GM19468 (cell line): Measurements from ENCODE around the gene KCNQ5.
A peak's percentile ranks its signal among the peaks of the same experiment; 100 is the strongest.

Experiments
- ATAC-seq: cut with Tn5 transposase; IDR thresholded peaks from one replicate; pipeline ENCODE4 v1.9.1; 2021; ENCODE audit warnings: mild to moderate bottlenecking, moderate library complexity, moderate number of reproducible peaks; ENCODE audit not compliant: unreplicated experiment; ENCODE audit errors: extremely low read depth

KCNQ5 gene

DNA sequence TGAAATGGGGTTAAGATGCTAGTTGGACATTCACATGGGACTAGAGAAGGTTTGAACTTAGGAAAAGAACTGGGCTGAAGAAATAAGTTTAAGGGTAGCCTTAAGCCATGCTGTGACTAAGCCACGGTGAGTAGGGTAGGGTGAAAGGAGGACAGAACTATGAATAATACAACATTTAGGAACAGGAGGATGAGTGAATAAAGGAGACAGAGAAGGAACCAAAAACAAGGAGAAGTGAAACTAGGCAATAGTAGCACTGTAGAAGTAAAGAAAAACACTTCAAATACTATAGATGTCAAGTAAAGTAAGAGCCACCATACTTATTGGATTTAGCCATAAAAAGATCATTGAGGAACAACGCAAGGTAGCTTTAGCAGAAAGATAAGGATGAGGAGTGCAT, 111.2 kb downstream of the KCNQ5 start:
- no peak for ATAC-seq

DNA sequence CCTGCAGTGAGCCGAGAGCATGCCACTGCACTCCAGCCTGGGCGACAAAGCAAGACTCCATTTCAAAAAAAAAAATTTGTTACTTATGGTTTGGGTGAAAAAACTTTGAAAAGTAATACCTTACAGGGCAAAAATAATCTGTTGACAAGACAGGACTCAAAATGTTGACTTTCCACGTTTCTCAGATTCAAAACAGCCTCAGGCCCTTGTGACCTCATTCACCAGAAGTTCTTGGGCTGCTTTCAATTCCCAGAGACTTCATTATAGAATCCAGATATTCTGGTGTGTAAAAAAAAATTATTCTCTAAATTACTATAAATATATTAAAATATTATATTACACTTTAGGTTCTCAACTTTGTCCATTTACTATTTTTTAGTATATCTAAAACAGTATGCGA, 116.2 kb downstream of the KCNQ5 start:
- ATAC-seq, result no peak

DNA sequence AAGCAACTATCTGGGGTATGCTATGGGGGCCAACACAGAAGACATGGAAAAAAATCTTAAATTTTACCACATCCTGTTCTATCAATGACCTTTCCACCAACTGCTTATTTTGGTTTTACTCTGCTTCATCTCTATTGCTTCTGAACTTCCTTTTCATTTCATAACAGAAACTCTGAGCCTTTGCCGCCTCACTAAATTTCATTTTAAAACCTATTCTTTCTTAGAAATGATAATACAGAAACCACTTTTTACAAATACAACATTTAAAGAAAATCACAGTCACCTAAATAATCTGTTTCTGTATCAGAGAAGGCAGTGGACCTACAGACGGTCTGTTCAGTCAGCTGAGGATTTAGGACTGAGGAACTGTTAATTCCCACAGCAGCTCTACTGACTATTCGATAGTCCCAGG, 117.5 kb downstream of the KCNQ5 start:
- peak; percentile 28 for ATAC-seq

DNA sequence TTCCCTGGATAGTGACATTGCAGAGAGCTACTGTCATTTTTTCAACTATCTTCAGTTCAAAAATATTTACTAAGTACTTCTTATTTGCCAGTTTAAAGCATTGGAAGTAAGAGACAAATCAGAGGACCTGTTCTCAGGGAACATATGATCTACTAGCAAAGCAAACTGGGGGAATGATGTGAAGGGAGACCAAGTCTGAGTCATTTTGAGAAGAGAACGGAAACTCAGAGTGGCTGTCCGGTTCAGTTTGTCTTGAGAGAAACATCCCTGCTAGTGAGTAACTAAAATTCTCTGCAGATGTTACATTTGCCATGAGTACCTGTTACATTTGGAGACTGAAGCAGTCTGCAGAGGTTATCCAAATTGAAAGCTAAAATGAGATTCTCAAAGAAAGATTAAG, 118.3 kb downstream of the KCNQ5 start:
- ATAC-seq, result peak; percentile 73

DNA sequence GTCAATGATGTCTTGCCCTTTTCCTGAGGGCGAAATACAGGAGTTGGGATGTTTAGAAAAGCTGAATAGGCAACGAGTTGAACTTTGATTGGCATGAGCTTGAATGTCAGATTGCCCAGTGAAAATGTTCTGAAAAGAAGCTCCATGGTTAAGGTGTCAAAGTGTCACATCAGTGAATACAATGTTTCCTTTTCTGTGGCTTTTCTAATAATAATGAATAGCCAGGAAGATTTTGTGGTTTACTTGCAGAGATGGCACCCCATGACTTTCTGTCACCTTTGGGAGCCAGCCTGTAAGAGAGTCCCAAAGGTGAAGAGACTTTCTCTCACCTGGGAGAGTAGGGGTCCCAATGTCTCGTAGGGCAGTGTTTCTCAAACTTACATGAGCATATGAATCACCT, 119.2 kb downstream of the KCNQ5 start:
- no peak for ATAC-seq

DNA sequence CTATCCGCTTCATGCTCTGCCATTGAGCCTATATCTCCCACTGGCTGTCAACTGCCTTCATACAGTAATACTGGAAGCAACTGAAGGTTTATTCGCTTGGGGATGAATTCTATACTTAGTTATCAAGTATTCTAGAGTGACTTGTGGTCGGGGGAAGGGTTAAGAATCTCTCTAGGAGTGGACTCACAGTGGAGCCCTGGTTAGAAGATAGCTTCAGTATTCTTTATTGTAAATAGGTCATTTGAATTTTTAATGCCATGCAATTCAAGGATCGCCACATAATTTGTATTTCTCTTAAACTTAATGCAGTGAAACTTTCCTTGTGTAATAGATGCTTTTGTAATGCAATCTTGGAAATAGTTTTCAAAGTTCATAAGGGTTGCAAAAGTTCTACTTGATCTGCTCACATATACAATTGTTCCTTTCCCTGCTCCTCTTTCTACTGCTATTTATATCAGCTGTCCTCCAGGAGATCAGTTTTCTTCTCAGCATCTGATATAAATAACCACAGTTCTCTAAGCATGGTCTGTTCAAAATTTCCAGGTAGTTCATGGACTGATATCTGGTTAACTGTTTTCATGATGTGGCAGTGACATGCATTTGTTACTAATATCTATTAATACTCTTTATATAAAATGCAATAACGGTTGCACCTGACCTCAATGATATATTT, 120.3 kb downstream of the KCNQ5 start:
- ATAC-seq, result no peak

DNA sequence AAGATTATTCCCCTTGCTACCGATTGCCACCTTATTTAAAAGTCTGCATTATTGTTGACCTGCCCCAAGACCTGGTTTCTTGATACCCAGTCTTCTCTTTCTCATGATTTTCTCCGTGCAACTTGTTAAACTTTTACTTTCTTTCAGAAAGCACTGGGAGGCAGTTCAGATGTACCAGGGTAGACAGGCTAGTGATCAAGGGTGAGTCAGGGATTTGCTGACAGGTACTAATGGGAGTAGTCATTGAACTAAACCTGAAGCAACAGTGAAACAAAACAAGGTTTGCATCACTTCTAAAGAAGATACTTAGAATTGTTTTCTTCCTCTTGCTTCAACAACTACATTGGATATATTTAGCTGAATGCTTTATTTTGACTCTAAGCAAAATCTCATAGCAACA, 124.4 kb downstream of the KCNQ5 start:
- ATAC-seq, result no peak

DNA sequence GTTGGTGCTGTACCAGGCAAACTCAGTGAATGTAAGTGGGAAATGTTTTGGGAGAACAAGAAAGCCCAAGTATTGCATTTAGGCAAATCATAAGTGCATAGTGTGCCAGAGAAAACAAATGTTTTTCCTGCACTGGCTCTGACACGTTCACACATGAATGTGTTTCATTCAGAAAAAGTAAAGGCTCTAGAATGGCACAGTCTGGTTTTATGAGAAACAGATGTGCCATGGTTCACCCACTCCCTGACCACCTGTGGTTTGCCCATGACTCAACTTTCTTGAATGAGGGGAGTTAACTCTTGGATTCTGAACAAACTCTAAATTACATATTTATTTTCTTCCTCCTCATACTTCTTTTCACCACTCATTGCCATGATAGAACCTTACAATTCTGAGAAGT, 126.9 kb downstream of the KCNQ5 start:
- no peak for ATAC-seq

DNA sequence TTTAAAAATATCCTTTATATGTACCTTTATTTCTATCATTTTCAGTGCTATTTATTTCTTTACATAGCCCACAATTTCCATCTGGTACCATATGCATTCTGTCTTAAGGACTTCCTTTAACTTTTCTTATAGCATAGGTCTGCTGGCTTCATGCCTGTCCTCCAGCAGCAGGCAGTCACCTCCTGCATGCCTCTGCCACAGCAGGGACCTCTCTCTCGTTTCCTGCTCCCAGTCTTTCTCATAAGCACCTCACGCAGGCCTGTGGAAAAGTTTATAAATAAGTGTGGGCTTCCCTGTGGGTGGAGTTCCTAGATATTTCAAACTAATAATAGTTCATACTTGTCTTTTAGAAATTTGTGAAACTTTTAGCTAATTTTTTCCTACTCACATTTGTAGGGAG, 133.9 kb downstream of the KCNQ5 start:
- no peak for ATAC-seq

DNA sequence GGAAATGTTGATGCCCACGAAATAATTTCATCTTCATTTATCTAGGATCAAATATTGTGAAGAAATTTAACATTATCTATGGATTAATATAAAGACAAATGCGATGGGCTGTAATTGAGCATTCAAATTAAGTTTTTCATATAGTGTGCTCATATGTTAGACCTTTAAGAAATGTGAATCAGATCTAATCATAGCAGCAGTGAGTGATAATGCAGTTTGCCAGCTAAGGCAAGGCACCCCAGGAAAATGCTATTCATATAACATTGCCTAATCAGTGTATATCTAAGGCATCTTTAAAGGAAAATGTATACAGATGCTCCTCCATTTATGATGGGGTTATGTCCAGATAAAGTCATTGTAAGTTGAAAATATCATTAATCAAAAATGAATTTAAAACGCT, 135.2 kb downstream of the KCNQ5 start:
- no peak for ATAC-seq

DNA sequence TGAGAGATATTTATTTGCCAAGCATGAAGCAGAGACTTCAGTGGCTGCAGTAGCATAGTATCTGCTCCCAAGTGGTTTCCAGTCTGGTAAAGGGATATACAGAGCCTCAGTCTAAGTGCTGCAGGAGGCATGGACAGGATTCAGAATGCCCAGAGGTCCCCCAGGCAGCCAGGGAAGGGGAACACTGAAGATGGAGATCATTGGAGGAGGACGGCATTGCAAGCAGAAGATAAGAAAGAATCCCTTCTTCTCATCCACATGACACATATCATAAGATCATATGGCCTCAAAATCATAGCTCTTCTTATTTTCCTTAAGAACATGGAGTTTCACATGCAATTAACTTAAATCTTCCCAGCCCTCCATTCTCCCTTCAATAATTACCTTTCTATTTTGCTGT, 136.1 kb downstream of the KCNQ5 start:
- ATAC-seq, result no peak

DNA sequence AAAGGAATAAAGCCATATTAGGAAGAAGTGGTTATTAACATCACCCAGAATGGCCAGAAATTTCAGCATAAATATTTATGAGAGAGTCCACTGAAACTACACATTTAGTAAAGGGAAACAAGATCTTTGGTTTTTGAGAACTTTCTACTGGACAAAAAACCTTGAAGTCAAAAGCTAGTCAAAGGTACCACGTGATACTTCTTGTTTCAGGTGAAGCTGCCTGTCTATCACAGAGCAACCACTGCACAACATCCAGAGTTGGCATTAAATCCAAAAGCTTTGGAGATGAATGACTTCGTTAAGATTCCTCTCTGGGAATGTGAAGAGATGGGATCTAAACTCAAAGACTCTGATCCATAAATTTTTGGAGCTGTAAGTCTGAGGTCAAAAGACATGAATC, 137.0 kb downstream of the KCNQ5 start:
- no peak for ATAC-seq

DNA sequence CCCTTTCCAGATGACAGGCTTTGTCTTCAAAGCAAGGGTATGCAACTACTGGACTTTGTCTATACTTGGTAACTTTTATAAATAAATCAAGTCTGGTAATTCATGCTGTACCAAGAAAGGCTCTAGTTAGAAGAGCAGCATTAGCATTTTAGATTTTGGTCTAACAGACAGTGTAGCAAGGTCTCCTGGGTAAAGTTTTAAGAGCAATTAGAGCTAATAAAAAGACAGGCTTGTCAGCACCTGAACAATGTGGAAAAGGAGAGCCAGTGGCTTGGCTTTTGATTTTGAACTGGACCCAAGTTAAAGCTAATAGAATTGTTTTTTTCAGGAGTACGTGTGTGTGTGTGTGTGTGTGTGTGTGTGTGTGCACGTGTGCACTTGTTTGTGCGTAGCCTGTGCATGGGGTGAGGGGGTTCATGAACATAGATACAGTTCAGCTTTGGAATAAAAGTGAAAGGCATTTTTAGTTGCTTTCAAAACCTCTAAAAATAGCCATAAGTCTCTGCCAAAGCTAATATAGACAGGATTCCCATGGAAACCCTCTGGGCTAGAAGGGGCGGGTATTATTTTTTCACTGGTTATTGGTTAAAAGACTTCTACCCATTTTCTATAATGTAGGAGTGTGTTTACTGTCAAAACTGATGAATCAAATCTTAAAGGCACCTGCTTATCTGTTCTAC, 138.4 kb downstream of the KCNQ5 start:
- ATAC-seq, result no peak

DNA sequence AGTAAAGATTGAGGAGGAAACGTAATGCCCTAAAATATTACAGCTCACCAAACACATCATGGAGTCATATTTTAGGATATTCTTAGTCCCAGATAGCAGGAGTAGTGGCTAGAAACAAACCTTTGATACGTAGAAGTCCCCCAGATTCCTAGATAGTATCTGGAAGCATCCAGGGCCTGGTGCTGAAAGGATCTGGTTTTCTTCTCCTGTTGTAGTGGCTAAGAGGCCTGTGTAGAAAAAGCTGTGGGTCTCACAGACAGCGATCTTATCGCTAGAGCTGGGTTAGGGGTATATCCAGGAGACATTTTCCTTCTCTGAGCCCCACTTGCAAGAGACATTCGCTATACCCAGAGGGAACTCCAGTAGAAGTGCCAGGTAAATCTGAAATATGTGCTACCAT, 139.9 kb downstream of the KCNQ5 start:
- no peak for ATAC-seq

DNA sequence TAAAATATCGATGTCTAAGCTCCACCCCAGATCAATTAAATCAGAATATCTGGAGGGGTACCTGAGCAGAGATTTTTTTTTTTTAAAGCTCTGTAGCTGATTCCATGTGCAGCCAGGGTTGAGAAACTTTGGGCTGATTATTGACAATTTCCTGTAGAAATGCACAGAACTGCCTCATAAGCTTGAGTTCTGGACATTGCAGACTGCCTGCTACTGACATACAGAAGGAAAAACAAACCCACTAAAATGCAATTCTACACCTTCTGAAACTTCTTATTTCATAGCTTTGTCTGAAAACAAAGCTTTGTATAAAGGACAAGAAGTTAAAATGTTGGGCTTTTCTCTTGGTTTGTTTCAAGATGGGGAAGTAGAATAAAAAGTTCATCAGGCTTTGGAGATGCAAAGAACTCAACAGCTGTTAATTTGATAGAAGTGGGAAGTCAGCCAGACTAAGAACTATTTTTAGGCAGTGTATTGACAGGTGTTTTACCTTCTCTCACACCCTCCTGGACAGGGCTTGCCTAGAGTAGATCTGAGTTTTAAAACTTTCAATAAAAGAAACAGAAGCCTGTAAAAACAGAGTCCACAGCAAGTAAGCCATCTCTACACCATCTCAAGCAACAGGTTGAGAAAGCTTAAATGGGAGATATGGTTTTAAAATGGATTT, 147.7 kb downstream of the KCNQ5 start:
- no peak for ATAC-seq

DNA sequence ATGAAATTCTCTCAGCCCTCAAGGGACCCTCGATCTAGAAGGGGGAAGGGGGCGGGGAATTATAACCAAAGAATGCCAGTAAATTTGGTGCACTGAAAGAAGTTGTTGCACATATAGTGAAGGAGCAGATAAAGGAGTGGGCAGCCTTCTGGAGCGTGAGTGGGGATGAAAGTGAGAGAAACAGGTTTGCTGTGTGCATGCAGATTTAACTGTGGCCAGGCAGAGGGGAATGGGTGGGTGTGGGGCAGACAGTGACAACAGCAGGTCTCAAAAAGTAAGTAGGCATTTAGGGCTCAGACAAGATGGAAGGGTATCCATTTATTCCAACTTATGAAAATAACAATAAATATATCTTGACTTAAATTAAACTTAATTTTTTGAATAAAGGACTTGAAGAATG, 149.1 kb downstream of the KCNQ5 start:
- ATAC-seq, result no peak

DNA sequence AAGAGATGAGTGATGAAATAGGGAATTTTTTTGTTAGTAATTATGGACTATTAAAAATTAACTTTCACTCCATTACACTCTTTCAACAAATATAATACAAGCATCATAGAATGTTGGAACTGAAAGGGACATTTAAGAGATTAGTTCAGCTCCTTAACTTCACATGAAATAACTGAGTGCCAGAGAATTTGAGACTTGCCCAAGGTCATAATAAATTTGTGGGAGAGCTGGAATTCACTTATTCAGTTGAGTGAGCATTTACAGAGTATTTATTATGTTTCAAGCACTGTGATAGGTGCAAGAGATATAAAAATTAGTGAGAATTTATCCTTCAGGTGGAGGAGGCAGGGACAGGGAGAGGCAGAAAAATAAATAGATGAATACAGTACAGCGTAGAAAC, 154.6 kb downstream of the KCNQ5 start:
- no peak for ATAC-seq

DNA sequence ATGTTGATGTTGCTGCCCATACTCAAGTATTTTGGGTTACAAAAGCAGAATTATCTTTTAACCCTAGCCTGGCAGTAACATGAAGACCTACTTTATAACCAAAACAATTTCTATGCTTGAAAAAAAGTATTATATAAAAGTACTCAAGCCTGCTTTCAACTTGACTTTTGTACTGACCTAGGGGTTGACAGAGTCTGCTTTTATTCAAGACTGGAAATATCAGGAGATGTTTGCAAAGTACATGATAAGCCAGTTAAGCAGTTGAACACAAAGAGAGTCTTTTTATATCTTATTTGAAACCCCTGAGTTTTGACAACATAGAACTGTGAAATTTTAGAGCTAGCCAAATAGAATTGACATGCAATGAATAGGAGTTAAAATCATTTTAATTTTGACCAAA, 159.8 kb downstream of the KCNQ5 start:
- ATAC-seq, result no peak

DNA sequence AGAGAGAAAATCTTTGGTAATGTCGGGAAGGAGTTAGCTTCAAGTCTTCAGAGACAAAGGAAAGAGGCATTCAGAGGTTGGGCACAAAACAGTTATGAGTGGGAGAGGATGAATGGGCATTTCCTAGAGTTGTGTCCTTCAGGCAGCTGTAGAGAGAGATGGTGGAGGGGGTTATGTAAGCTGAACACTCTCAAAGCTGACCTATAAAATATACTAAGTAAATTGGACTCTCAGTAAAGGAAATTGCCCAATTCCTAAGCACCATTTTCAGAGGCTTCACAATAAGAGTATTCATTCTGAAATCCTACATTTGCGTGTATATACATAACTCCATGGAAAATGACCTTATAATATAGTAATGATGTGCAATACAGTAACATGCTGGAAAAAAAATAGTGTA, 161.2 kb downstream of the KCNQ5 start:
- ATAC-seq, result no peak

DNA sequence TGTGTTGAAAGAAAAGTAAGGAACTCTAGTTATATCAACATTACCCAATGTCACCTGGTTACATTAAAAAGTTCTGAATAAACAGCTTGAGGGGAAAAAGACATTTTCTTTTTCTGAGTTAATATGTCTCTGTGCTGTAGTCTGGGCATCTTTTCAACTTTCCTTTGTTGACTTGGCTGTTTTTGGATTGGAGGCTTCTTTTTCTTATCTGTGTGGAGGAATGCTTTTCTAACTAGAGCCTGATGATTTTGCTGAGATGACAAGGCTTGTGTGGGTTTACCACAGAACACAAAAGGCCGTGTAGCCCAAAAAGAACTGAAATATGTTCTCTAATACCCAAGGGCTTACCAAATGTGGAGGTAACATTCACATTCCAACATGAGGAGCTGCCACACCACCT, 161.8 kb downstream of the KCNQ5 start:
- ATAC-seq, result no peak

DNA sequence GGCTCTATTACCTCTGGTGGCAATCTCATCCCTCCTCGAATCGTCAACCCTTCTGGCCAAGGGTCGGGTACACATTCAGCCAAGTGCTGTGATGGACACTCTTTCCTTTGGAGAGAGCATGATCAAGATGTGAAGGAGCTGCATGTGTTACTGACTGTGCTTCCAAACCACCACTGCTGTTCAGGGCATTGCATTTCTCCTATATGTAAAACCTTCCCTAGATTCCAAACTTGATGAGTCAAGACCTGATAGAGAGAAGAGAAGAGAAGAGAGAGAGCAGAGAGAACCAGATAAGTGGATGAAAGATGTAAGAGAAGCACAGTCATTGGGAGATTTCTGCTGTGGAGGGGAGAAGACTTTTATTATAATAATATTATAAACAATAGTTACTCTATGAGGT, 162.2 kb downstream of the KCNQ5 start:
- no peak for ATAC-seq

DNA sequence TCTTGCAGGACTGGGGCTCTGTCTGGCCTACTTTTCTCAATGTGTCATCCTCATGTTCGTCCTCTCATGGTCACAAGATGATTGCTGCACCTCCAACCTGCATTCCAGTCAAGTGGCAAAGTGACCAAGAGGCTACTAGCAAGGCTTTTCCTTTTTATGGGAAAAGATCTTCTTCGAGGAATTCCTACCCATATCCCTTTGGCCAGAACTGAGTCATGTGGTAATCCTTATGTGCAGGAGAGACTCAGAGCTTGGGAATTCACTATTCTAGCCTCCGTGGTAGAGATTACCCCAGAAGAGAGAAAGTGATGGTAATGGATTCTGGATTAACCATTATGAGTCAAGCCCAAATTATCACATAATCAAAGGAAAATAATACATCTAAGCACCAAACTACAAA, 162.7 kb downstream of the KCNQ5 start:
- no peak for ATAC-seq
